A673 (cell line): ENCODE data around the gene NPHP1.

Experiments
- CTCF ChIP-seq: fragments of 300-800, 200-600 bp; sonication (generic); conservative IDR thresholded peaks from 2 replicates; pipeline ENCODE4 v1.5.1; 2017; ENCODE audit warnings: low read depth, mild to moderate bottlenecking, antibody characterized with exemption, low read length, moderate library complexity, mixed read lengths
- EZH2 ChIP-seq: fragments of 200-600 bp; sonication (generic); IDR thresholded peaks from 2 replicates; pipeline ENCODE4 v1.6.1; 2017; ENCODE audit warnings: borderline replicate concordance, low read depth, mild to moderate bottlenecking, mixed read lengths, antibody characterized with exemption, low read length; ENCODE audit not compliant: poor library complexity, severe bottlenecking

GRCh38 chr2:110099038-110099425 lies 105.8 kb downstream of the NPHP1 start:
- TF ChIP-seq CTCF: no peak
- TF ChIP-seq EZH2: no peak
